Muscle of back (tissue), 11 donors: ENCODE results near the gene LRRC53. TPM values are rescaled to one million over a fixed set of nuclear protein-coding genes. Genes with fewer than 3 reads are reported as not detected.
A peak's percentile ranks its signal among the peaks of the same experiment; 100 is the strongest.

Experiments
- DNase-seq, 3 donors: peaks; one replicate each; pipeline versions ENCODE4 v3.0.0 to v3.0.0-alpha.2; 2013
- polyA plus RNA-seq, 10 donors: library from polyadenylated mRNA; unstranded; fragments of 120-200 nt; gene quantifications; one replicate each; pipeline ENCODE4 v1.2.1, GENCODE V29; 2013; ENCODE audit not compliant: insufficient read length in 10 of 10

Gene LRRC53
- polyA plus RNA-seq, 10 donors: not detected

- no peak for DNase-seq
Measured at GRCh38 chr1:74432325-74432724, 80.1 kb downstream of the LRRC53 start.

DNA sequence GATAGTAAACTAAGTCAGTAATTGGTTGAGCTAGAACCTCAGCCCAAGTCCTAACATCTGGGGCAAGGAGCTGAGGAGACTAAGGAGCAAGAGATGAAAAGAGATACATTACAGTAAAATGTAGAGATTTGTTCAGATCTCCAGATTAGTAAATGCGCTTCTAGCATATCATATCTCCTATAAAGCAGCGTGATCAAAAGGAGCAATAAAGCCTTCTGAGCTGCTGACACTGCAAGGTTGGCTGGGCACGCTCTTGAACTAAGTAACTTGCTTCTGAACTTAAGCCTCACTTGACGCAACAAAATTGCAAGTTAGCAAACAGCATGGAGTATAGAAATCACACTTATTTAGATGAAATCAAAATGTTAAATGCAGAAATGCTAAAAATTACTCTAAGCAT is 80.9 kb downstream of the LRRC53 start:
- no peak for DNase-seq

DNA sequence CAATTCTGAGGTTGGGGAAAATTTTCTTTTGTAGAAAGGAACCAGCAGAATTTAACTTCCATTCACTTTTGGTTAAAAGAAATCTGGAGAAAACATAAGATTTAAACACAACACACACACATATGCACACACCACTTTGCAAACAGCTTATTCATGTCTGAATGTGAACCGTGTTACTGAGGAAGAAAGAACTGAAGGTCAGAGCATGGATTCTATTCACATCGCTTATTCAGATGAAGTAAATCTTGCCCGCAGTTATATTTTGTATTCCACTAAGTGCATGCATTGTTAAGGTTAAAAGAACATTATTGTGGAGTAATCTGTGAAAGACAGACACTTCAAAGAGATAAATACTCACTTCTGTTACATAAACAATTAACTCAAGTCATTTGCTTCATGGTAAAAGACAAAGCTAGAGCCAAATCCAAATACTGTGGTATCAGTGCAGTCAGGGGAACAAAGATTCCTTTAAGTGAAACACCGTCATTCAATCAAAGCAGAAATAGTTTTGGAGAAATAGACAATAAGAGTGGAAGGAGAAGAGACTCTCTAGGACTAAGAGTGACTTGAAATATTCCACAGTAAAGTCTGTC is 82.0 kb downstream of the LRRC53 start:
- DNase-seq: no peak

- DNase-seq: no peak
Measured at GRCh38 chr1:74429580-74429979, 82.8 kb downstream of the LRRC53 start.

DNA sequence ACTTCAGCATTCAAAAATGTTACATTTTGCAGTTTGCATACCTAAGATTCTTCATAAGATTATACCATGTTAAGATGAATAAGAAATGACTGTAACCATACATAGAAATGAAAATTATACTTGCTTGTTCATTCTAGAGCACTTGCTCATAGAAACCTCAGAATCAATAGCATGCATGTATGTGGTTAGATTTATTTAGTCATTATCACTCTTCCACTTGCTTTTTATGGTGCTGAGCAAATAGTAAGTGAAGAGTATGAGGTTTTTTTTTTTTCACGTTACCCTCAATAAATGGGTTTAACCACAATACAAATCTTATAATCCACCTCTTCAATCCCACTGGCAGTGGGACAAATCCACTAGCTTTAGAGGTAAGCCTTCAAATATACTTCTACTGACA is 84.7 kb downstream of the LRRC53 start:
- DNase-seq: peak in 1 of 3 donors; percentile 17

- no peak for DNase-seq
Measured at GRCh38 chr1:74426208-74426937, 86.0 kb downstream of the LRRC53 start.

DNA sequence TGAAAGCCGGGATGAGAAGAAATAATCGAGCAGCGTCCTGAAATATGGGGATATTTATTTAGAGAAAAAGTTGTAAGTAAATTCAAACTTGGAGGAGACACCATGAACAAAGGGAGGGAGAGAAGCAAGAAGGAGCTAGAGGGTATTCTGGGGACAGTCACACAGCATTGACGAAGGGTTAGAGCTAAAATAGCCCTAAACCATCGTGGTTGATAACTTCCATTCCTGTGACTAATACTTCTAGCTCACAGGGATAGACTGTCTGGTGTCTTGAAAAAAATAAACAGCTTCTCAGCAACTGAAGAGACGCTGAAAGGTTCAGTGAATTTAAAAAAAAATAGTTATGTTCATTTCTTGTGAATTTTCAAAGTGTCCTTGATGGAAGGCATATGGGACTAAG is 86.7 kb downstream of the LRRC53 start:
- DNase-seq: no peak

GRCh38 chr1:74423471-74423870 is 88.9 kb downstream of the LRRC53 start:
- DNase-seq: no peak

GRCh38 chr1:74422421-74423292 is 89.8 kb downstream of the LRRC53 start:
- DNase-seq: no peak

GRCh38 chr1:74420467-74420866 is 91.9 kb downstream of the LRRC53 start:
- no peak for DNase-seq

Other genes with a start within 250 kb of the LRRC53 start
- gene ERICH3, start 161.2 kb upstream of the LRRC53 start, polyA plus RNA-seq: under 1 TPM; 0.04 to 0.30 (median 0.13) TPM
- gene CRYZ, start 220.4 kb upstream of the LRRC53 start, polyA plus RNA-seq: 10 to 100 TPM; 13.5 to 43.9 (median 30.1) TPM
- 10 to 100 TPM; 17.5 to 23.8 (median 19.0) TPM for gene TYW3, start 220.5 kb upstream of the LRRC53 start, polyA plus RNA-seq